AG04449 (cell line): Measurements from ENCODE around the gene CAMTA1.

Experiments used
- CTCF ChIA-PET: fragments of 350-600 bp; formaldehyde crosslinking; extraction: SDS; loops from one replicate; lab custom pipeline; 2021; ENCODE audit warnings: antibody characterized with exemption; lab: Yijun Ruan, JAX
- POLR2A ChIA-PET: fragments of 400-600, 350-600 bp; formaldehyde crosslinking; extraction: SDS; loops from one replicate; lab custom pipeline; 2020; ENCODE audit warnings: antibody characterized with exemption, inconsistent platforms; lab: Yijun Ruan, JAX
- DNase-seq: peaks from one replicate; pipeline ENCODE4 v3.0.0-alpha.2; 2010; ENCODE audit warnings: low read depth, low spot score
- H3K4me3 ChIP-seq: 2 replicates; pipeline ENCODE4 v1.5.1; 2011; ENCODE audit warnings: low read depth, mild to moderate bottlenecking, control low read depth, low read length
- TF ChIP-seq, protein P1 (sequence below): IDR thresholded peaks from one replicate; pipeline ENCODE4 v1.5.1; 2011; ENCODE audit warnings: mild to moderate bottlenecking, moderate library complexity, low read length, control low read depth, inconsistent platforms; ENCODE audit not compliant: insufficient read depth; ENCODE audit errors: missing control alignments

CAMTA1 gene

DNA sequence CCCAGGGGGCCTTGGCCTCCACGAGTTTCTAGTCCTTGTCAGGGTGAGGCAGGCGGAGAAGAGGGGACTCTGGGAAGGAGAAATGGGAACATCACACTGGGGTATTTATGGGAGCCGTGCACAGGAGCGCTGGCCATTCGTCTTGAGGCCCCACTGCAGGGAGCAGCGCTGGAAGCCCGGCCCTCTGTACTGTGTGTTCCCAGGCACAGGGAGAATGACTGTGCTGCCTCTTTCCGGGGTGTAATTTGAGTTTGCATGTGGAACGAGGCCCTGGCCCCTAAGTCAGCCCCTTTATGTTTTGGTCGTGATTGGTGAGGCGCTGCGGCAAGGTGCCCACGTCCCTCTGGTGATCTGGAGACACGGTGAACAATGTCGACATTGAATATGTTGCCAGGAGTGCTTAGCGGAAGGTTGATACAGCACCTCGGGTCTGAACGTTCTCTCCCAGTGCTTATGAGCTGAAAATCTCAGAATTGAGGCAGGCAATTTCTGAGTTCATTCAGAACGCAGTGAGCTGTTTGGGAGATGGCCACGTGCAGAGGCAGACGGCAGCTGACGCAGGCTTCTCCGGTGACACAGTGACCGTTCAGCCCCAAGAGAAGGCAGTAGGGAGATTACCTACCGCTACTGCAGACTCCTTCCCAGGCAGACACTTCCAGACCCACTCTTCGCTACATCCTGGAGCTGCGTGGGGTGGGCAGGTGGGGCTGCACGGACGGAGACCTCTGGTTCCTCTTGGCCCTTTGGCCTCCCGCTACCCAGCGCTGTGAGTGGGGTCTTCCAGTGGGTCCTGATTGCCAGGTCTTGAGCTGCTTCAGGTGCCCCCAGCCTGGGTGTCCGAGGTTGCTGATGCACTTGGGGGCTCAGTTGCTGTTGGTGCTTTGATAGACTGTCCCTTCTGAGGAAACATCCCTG, 265.8 kb downstream of the CAMTA1 start:
- CTCF ChIA-PET, result interaction anchor here (1.0 to 7.3 kb wide), 2 partner anchors 8 to 20 kb away, joined by 3 to 50 read pairs; no protein-coding TSS in a partner anchor
- POLR2A ChIA-PET, result no interaction called here

DNA sequence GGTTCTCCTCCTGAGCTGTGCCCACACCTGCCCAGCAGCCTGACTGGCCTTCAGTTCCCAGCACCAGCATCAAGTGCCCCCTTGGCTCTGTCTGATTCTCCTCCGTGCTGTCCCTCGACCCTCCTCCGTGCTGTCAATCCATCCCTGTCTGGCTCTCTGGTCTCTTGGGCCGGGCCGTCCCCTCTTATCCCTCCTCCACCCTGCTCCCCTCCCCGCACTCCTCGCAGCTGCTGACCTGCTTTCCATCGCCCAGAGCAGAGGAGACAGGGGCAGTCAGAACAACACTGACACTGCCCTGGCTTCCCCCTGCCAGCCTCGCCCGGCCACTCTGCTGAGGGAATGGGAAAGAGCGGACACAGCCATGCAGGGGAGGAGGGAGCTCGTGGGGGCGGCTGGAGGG, 267.4 kb downstream of the CAMTA1 start:
- POLR2A ChIA-PET, result no interaction called here

More for the DNA sequence above, 265.8 kb downstream of the CAMTA1 start:
- H3K4me3 ChIP-seq, result no peak overlapping the region
- TF ChIP-seq, protein P1, sequence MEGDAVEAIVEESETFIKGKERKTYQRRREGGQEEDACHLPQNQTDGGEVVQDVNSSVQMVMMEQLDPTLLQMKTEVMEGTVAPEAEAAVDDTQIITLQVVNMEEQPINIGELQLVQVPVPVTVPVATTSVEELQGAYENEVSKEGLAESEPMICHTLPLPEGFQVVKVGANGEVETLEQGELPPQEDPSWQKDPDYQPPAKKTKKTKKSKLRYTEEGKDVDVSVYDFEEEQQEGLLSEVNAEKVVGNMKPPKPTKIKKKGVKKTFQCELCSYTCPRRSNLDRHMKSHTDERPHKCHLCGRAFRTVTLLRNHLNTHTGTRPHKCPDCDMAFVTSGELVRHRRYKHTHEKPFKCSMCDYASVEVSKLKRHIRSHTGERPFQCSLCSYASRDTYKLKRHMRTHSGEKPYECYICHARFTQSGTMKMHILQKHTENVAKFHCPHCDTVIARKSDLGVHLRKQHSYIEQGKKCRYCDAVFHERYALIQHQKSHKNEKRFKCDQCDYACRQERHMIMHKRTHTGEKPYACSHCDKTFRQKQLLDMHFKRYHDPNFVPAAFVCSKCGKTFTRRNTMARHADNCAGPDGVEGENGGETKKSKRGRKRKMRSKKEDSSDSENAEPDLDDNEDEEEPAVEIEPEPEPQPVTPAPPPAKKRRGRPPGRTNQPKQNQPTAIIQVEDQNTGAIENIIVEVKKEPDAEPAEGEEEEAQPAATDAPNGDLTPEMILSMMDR, result no peak
- no peak for DNase-seq

DNA sequence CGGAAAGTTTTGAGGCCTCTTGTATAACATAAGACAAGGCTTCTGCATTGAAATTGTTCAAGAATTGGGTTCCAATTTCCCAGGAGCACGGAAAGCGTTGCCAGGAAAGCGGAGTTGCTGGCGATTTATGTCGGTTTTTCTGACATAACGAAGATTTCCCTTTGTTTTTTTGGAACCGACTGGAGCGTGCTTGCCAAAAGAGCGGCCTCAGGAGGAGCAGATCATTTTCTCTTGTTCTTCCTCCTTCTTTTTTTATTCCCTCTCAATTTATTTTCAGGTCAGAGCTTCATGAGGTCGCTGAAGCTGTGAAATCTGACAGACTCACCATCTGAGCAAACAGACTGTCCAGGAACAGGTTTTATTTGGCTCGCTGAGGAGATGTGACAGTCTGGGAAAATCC, 275.5 kb downstream of the CAMTA1 start:
- DNase-seq, result no peak
- TF ChIP-seq, protein P1, result no peak
- POLR2A ChIA-PET, result no interaction called here
- H3K4me3 ChIP-seq, result no peak overlapping the region
- CTCF ChIA-PET, result interaction anchor here (5.5 kb wide), 1 partner anchor 9 kb away, joined by 43 read pairs; no protein-coding TSS in a partner anchor

More for the DNA sequence above, 267.4 kb downstream of the CAMTA1 start:
- TF ChIP-seq, protein P1, result no peak
- DNase-seq, result no peak
- CTCF ChIA-PET, result interaction anchor here (1.1 to 1.4 kb wide), 2 partner anchors 10 to 17 kb away, joined by 5 to 6 read pairs; no protein-coding TSS in a partner anchor
- no peak overlapping the region for H3K4me3 ChIP-seq

DNA sequence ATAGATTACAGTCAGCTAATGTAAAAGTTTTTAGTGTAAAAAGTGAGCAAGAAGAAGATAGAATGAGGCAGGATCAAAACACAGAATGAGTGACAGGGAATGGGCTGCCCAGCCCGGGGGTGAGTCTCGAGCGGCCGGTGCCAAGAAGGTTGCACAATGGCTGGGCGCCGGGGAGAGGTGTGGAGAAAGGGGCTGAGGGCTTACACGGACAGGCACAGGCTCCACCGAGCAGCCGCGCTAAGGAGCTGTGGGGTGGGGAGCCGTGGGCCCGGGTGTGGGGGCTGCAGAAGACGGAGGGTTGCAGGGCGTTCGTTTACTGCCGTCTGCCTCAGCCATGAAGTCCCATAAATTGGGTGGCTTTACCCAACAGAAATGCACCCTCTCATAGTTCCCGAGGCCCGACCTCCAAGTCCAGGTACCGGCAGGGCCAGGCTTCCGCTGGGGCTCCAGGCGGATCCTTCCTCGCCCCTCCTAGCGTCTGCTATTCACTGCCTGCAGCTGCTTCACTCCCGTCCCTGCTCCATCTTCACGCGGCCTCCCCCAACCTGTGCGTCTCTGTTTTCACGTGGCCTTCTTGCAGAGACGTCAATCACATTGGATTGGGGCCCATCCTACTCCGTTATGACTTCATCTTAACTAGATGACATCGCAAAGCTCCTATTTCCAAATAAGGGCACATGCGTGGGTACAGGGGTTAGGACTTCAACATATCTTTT, 277.2 kb downstream of the CAMTA1 start:
- TF ChIP-seq, protein P1, result no peak
- CTCF ChIA-PET, result interaction anchor here (1.3 to 5.5 kb wide), 3 partner anchors 8 to 20 kb away, joined by 4 to 43 read pairs (median 19); no protein-coding TSS in a partner anchor
- POLR2A ChIA-PET, result no interaction called here
- DNase-seq, result no peak
- H3K4me3 ChIP-seq, result no peak overlapping the region

DNA sequence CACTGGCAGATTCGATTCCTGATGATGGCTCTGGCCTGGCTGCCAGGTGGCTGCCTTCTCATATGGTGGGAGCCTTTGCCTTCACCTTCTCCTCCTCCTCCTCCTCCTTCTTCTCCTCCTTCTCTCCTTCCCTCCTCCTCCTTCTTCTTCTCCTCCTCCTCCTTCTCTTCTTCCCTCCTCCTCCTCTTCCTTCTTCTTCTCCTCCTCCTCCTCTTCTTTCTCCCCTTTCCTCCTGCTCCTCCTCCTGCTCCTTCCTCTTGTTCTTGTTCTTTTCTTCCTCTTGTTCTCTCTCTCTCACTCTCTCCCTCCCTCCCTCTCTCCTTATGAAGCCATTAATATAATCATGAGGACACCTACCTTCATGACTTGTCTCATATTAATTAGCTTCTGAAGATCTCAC, 278.7 kb downstream of the CAMTA1 start:
- ChIA-PET POLR2A (no interaction called here), CTCF (interaction anchor here (1.6 to 4.3 kb wide), 2 partner anchors 21 to 581 kb away, joined by 3 to 19 read pairs; no protein-coding TSS in a partner anchor)
- H3K4me3 ChIP-seq, result no peak overlapping the region
- DNase-seq, result no peak
- TF ChIP-seq, protein P1, result no peak
